Measurements from ENCODE around the gene KLK15.

The KLK15 gene

GRCh38 chr19:50835103-50835784, 1.9 kb upstream of the KLK15 start:
- H3K27me3 ChIP-seq (ENCODE audit: low read depth, low read length): peaks cover 21% of the 10 kb centered on the region
- no peaks in the 10 kb centered on the region for H3K79me2 ChIP-seq (ENCODE audit: low read length)
- peak overlapping the region; percentile 62 for H3K9ac ChIP-seq (ENCODE audit: low read length)
- H3K4me1 ChIP-seq (ENCODE audit: low read length): peaks cover 6% of the 10 kb centered on the region
- H4K20me1 ChIP-seq (ENCODE audit: insufficient read depth, low read length): no peaks in the 10 kb centered on the region
- H3K9me3 ChIP-seq (ENCODE audit: insufficient read depth, low read length): no peaks in the 10 kb centered on the region
- TF ChIP-seq EZH2phosphoT487 (IDR thresholded peaks at IDR 0.05; ENCODE audit: low read depth) (no peak), CTCF (IDR thresholded peaks at IDR 0.05; ENCODE audit: low read depth, low read length) (no peak)
- peak overlapping the region; percentile 82 for H3K4me3 ChIP-seq (ENCODE audit: low read length)
- peak overlapping the region; percentile 72 for H2AFZ ChIP-seq (ENCODE audit: low read depth, low read length)
- no peak overlapping the region for H3K27ac ChIP-seq (ENCODE audit: low read length)
- H3K4me2 ChIP-seq (ENCODE audit: low read length): peak overlapping the region; percentile 95
- H3K36me3 ChIP-seq (replicated peaks; ENCODE audit: low read depth, low read length): no peaks in the 10 kb centered on the region

DNA sequence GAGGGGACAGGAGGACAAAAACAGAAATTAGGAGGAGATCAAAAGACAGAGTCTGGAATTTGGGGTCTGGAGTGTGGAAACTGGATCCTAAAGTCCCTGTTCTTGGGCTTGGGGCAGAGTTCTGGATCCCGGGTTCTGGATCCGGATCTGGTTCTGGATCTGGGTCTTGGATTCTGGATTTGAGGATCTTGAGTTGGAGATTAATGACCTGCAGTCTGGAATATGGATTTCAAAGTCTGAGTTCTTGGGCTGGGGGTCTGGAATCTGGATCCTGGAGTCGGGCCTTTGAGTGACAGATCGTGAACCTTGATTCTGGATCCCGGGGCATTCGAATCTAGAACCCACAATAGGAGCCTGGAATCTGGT, 411 bp upstream of the KLK15 start:
- H3K4me2 ChIP-seq (ENCODE audit: low read length): no peak overlapping the region
- H3K79me2 ChIP-seq (ENCODE audit: low read length): no peaks in the 10 kb centered on the region
- no peak overlapping the region for H3K4me3 ChIP-seq (ENCODE audit: low read length)
- no peak overlapping the region for H3K9ac ChIP-seq (ENCODE audit: low read length)
- H3K27ac ChIP-seq (ENCODE audit: low read length): no peak overlapping the region
- H3K27me3 ChIP-seq (ENCODE audit: low read depth, low read length): peaks cover 27% of the 10 kb centered on the region
- H3K9me3 ChIP-seq (ENCODE audit: insufficient read depth, low read length): no peaks in the 10 kb centered on the region
- H2AFZ ChIP-seq (ENCODE audit: low read depth, low read length): no peak overlapping the region
- H4K20me1 ChIP-seq (ENCODE audit: insufficient read depth, low read length): no peaks in the 10 kb centered on the region
- no peaks in the 10 kb centered on the region for H3K36me3 ChIP-seq (replicated peaks; ENCODE audit: low read depth, low read length)
- peaks cover 6% of the 10 kb centered on the region for H3K4me1 ChIP-seq (ENCODE audit: low read length)
- TF ChIP-seq CTCF (IDR thresholded peaks at IDR 0.05; ENCODE audit: low read depth, low read length) (no peak), EZH2phosphoT487 (IDR thresholded peaks at IDR 0.05; ENCODE audit: low read depth) (no peak)

- Histone ChIP-seq H2AFZ (ENCODE audit: low read depth, low read length) (no peak overlapping the region), H3K79me2 (ENCODE audit: low read length) (no peaks in the 10 kb centered on the region), H3K9ac (ENCODE audit: low read length) (no peak overlapping the region), H3K4me1 (ENCODE audit: low read length) (peaks cover 6% of the 10 kb centered on the region), H4K20me1 (ENCODE audit: insufficient read depth, low read length) (no peaks in the 10 kb centered on the region), H3K27me3 (ENCODE audit: low read depth, low read length) (peaks cover 30% of the 10 kb centered on the region), H3K9me3 (ENCODE audit: insufficient read depth, low read length) (no peaks in the 10 kb centered on the region), H3K4me3 (ENCODE audit: low read length) (no peak overlapping the region), H3K36me3 (replicated peaks; ENCODE audit: low read depth, low read length) (no peaks in the 10 kb centered on the region), H3K27ac (ENCODE audit: low read length) (no peak overlapping the region), H3K4me2 (ENCODE audit: low read length) (no peak overlapping the region)
- no peak for TF ChIP-seq CTCF (IDR thresholded peaks at IDR 0.05; ENCODE audit: low read depth, low read length)
- TF ChIP-seq EZH2phosphoT487 (IDR thresholded peaks at IDR 0.05; ENCODE audit: low read depth): no peak
Observed at GRCh38 chr19:50832666-50833065, 708 bp downstream of the KLK15 start.

DNA sequence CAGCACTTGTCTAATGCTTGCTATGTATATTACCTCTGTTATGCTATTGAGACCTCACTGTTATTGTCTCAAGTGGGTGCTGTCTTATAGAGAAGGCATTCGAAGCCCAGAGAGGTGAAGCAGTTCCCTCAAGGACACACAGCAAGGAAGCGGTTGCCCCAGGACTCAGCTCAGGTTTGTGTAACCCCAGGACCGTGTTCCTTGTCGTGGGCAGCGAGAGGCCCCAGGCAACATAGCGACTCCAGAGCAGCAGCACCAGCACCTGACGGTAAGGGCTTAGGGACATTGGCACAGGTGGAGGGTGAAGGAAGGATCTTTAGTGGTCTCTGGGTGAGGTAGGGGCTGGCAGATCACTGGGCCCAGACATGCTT, 2.4 kb downstream of the KLK15 start:
- H3K27ac ChIP-seq (ENCODE audit: low read length): no peak overlapping the region
- H2AFZ ChIP-seq (ENCODE audit: low read depth, low read length): no peak overlapping the region
- no peaks in the 10 kb centered on the region for H3K36me3 ChIP-seq (replicated peaks; ENCODE audit: low read depth, low read length)
- H3K4me1 ChIP-seq (ENCODE audit: low read length): peaks cover 6% of the 10 kb centered on the region
- H3K4me2 ChIP-seq (ENCODE audit: low read length): no peak overlapping the region
- H3K9me3 ChIP-seq (ENCODE audit: insufficient read depth, low read length): no peaks in the 10 kb centered on the region
- H4K20me1 ChIP-seq (ENCODE audit: insufficient read depth, low read length): no peaks in the 10 kb centered on the region
- H3K27me3 ChIP-seq (ENCODE audit: low read depth, low read length): peaks cover 19% of the 10 kb centered on the region
- no peak overlapping the region for H3K4me3 ChIP-seq (ENCODE audit: low read length)
- TF ChIP-seq CTCF (IDR thresholded peaks at IDR 0.05; ENCODE audit: low read depth, low read length) (no peak), EZH2phosphoT487 (IDR thresholded peaks at IDR 0.05; ENCODE audit: low read depth) (no peak)
- H3K79me2 ChIP-seq (ENCODE audit: low read length): no peaks in the 10 kb centered on the region
- H3K9ac ChIP-seq (ENCODE audit: low read length): no peak overlapping the region

All from OCI-LY3 (cell line).